ENCODE measurements around the gene SLBP.

The SLBP gene

GRCh38 chr4:1715002-1715758 lies 3.1 kb upstream of the SLBP start:
- no peak for DNase-seq
- Histone ChIP-seq H3K27me3 (ENCODE audit: insufficient read depth, low read length) (no peaks in the 10 kb centered on the region), H3K14ac (ENCODE audit: low read length) (no peak overlapping the region), H3K27ac (ENCODE audit: low read depth, low read length) (no peak overlapping the region), H4K8ac (ENCODE audit: low read depth, low read length) (no peak overlapping the region), H3K4me2 (ENCODE audit: low read length) (no peak overlapping the region), H4K91ac (ENCODE audit: low read depth, low read length) (no peak overlapping the region), H3K79me2 (ENCODE audit: control insufficient read depth, insufficient read depth, low read length, poor library complexity) (peaks cover 22% of the 10 kb centered on the region), H2AK5ac (ENCODE audit: low read length) (no peak overlapping the region), H3K4me3 (ENCODE audit: low read depth, low read length) (no peak overlapping the region), H3K9ac (ENCODE audit: low read length) (no peak overlapping the region), H2BK12ac (ENCODE audit: low read length) (no peak overlapping the region), H3K4me1 (ENCODE audit: control insufficient read depth in 1 of 2, insufficient read depth in 2 of 2, low read length in 2 of 2) (peaks cover 13 to 18% of the 10 kb centered on the region in 2 experiments), H2AFZ (ENCODE audit: insufficient read depth, low read length, poor library complexity) (no peak overlapping the region), H4K12ac (ENCODE audit: low read depth, low read length) (no peak overlapping the region), H3K79me1 (ENCODE audit: low read length) (peaks cover 16% of the 10 kb centered on the region), H3K4ac (ENCODE audit: low read depth, low read length) (no peak overlapping the region), H2BK5ac (ENCODE audit: low read depth, low read length, poor library complexity) (no peak overlapping the region), H3K36me3 (ENCODE audit: control insufficient read depth in 1 of 2, insufficient read depth in 2 of 2, low read length in 2 of 2) (peaks cover 21 to 29% of the 10 kb centered on the region in 2 experiments), H3K23ac (ENCODE audit: low read length) (no peak overlapping the region), H3K18ac (ENCODE audit: low read length) (no peak overlapping the region), H2BK120ac (ENCODE audit: insufficient read depth, low read length, poor library complexity) (no peak overlapping the region), H3K9me3 (ENCODE audit: insufficient read depth, low read depth, low read length) (no peaks in the 10 kb centered on the region)
- whole genome bisulfite sequencing (ENCODE audit: extremely low coverage, insufficient coverage, insufficient read length), result no CpG with 5 or more reads among the region's 16 CpGs

GRCh38 chr4:1714303-1715001 lies 2.3 kb upstream of the SLBP start:
- no peak overlapping the region for H4K91ac ChIP-seq (ENCODE audit: low read depth, low read length)
- H3K9me3 ChIP-seq (ENCODE audit: insufficient read depth, low read depth, low read length), result no peaks in the 10 kb centered on the region
- no peak overlapping the region for H2BK12ac ChIP-seq (ENCODE audit: low read length)
- H2AFZ ChIP-seq (ENCODE audit: insufficient read depth, low read length, poor library complexity), result no peak overlapping the region
- H3K4me2 ChIP-seq (ENCODE audit: low read length), result no peak overlapping the region
- H2BK5ac ChIP-seq (ENCODE audit: low read depth, low read length, poor library complexity), result no peak overlapping the region
- H3K4me3 ChIP-seq (ENCODE audit: low read depth, low read length), result no peak overlapping the region
- H3K14ac ChIP-seq (ENCODE audit: low read length), result no peak overlapping the region
- no peak overlapping the region for H4K8ac ChIP-seq (ENCODE audit: low read depth, low read length)
- H2BK120ac ChIP-seq (ENCODE audit: insufficient read depth, low read length, poor library complexity), result no peak overlapping the region
- H3K79me2 ChIP-seq (ENCODE audit: control insufficient read depth, insufficient read depth, low read length, poor library complexity), result peaks cover 19% of the 10 kb centered on the region
- peaks cover 12 to 16% of the 10 kb centered on the region in 2 experiments for H3K4me1 ChIP-seq (ENCODE audit: control insufficient read depth in 1 of 2, insufficient read depth in 2 of 2, low read length in 2 of 2)
- H3K4ac ChIP-seq (ENCODE audit: low read depth, low read length), result no peak overlapping the region
- no peak overlapping the region for H4K12ac ChIP-seq (ENCODE audit: low read depth, low read length)
- no peak overlapping the region for H3K27ac ChIP-seq (ENCODE audit: low read depth, low read length)
- H3K23ac ChIP-seq (ENCODE audit: low read length), result no peak overlapping the region
- DNase-seq, result no peak
- no peak overlapping the region for H3K18ac ChIP-seq (ENCODE audit: low read length)
- H3K27me3 ChIP-seq (ENCODE audit: insufficient read depth, low read length), result no peaks in the 10 kb centered on the region
- WGBS (ENCODE audit: extremely low coverage, insufficient coverage, insufficient read length), result no CpG with 5 or more reads among the region's 9 CpGs
- H3K9ac ChIP-seq (ENCODE audit: low read length), result no peak overlapping the region
- H3K36me3 ChIP-seq (ENCODE audit: control insufficient read depth in 1 of 2, insufficient read depth in 2 of 2, low read length in 2 of 2), result peaks cover 26 to 34% of the 10 kb centered on the region in 2 experiments
- H3K79me1 ChIP-seq (ENCODE audit: low read length), result peaks cover 16% of the 10 kb centered on the region
- H2AK5ac ChIP-seq (ENCODE audit: low read length), result no peak overlapping the region

GRCh38 chr4:1713003-1713851 lies 1.1 kb upstream of the SLBP start:
- Histone ChIP-seq H4K12ac (ENCODE audit: low read depth, low read length) (peak overlapping the region; percentile 85), H2AFZ (ENCODE audit: insufficient read depth, low read length, poor library complexity) (peak overlapping the region; percentile 55), H3K4me1 (ENCODE audit: control insufficient read depth in 1 of 2, insufficient read depth in 2 of 2, low read length in 2 of 2) (peaks cover 12 to 20% of the 10 kb centered on the region in 2 experiments), H3K4me2 (ENCODE audit: low read length) (peak overlapping the region; percentile 93), H3K18ac (ENCODE audit: low read length) (peak overlapping the region; percentile 9), H4K91ac (ENCODE audit: low read depth, low read length) (peak overlapping the region; percentile 52), H2BK12ac (ENCODE audit: low read length) (no peak overlapping the region), H3K23ac (ENCODE audit: low read length) (no peak overlapping the region), H2AK5ac (ENCODE audit: low read length) (peak overlapping the region; percentile 70), H2BK120ac (ENCODE audit: insufficient read depth, low read length, poor library complexity) (no peak overlapping the region), H3K27ac (ENCODE audit: low read depth, low read length) (no peak overlapping the region), H3K9ac (ENCODE audit: low read length) (peak overlapping the region; percentile 80), H3K4me3 (ENCODE audit: low read depth, low read length) (peak overlapping the region; percentile 99), H3K9me3 (ENCODE audit: insufficient read depth, low read depth, low read length) (no peaks in the 10 kb centered on the region), H4K8ac (ENCODE audit: low read depth, low read length) (peak overlapping the region; percentile 58), H3K4ac (ENCODE audit: low read depth, low read length) (peak overlapping the region; percentile 65), H2BK5ac (ENCODE audit: low read depth, low read length, poor library complexity) (peak overlapping the region; percentile 13), H3K14ac (ENCODE audit: low read length) (peak overlapping the region; percentile 35), H3K79me1 (ENCODE audit: low read length) (peaks cover 16% of the 10 kb centered on the region), H3K36me3 (ENCODE audit: control insufficient read depth in 1 of 2, insufficient read depth in 2 of 2, low read length in 2 of 2) (peaks cover 24 to 33% of the 10 kb centered on the region in 2 experiments), H3K79me2 (ENCODE audit: control insufficient read depth, insufficient read depth, low read length, poor library complexity) (peaks cover 19% of the 10 kb centered on the region), H3K27me3 (ENCODE audit: insufficient read depth, low read length) (no peaks in the 10 kb centered on the region)
- DNase-seq, result no peak
- WGBS (ENCODE audit: extremely low coverage, insufficient coverage, insufficient read length), result no CpG with 5 or more reads among the region's 35 CpGs

- no peak overlapping the region for H2BK120ac ChIP-seq (ENCODE audit: insufficient read depth, low read length, poor library complexity)
- H2AFZ ChIP-seq (ENCODE audit: insufficient read depth, low read length, poor library complexity), result peak overlapping the region; percentile 33
- H3K27me3 ChIP-seq (ENCODE audit: insufficient read depth, low read length), result no peaks in the 10 kb centered on the region
- H4K91ac ChIP-seq (ENCODE audit: low read depth, low read length), result peak overlapping the region; percentile 72
- H3K23ac ChIP-seq (ENCODE audit: low read length), result no peak overlapping the region
- peaks cover 9 to 17% of the 10 kb centered on the region in 2 experiments for H3K36me3 ChIP-seq (ENCODE audit: control insufficient read depth in 1 of 2, insufficient read depth in 2 of 2, low read length in 2 of 2)
- H3K4me1 ChIP-seq (ENCODE audit: control insufficient read depth in 1 of 2, insufficient read depth in 2 of 2, low read length in 2 of 2), result peaks cover 12 to 20% of the 10 kb centered on the region in 2 experiments
- H3K14ac ChIP-seq (ENCODE audit: low read length), result peak overlapping the region; percentile 82
- H3K4me3 ChIP-seq (ENCODE audit: low read depth, low read length), result peak overlapping the region; percentile 99
- WGBS (ENCODE audit: extremely low coverage, insufficient coverage, insufficient read length), result no CpG with 5 or more reads among the region's 85 CpGs
- H2BK5ac ChIP-seq (ENCODE audit: low read depth, low read length, poor library complexity), result peak overlapping the region; percentile 34
- peaks cover 19% of the 10 kb centered on the region for H3K79me2 ChIP-seq (ENCODE audit: control insufficient read depth, insufficient read depth, low read length, poor library complexity)
- no peak overlapping the region for H4K12ac ChIP-seq (ENCODE audit: low read depth, low read length)
- peak; percentile 13 to 48 for DNase-seq
- H3K79me1 ChIP-seq (ENCODE audit: low read length), result peaks cover 16% of the 10 kb centered on the region
- H3K18ac ChIP-seq (ENCODE audit: low read length), result peak overlapping the region; percentile 57
- H3K4me2 ChIP-seq (ENCODE audit: low read length), result peak overlapping the region; percentile 93
- H3K9me3 ChIP-seq (ENCODE audit: insufficient read depth, low read depth, low read length), result no peaks in the 10 kb centered on the region
- peak overlapping the region; percentile 96 for H3K9ac ChIP-seq (ENCODE audit: low read length)
- no peak overlapping the region for H2BK12ac ChIP-seq (ENCODE audit: low read length)
- peak overlapping the region; percentile 82 for H3K4ac ChIP-seq (ENCODE audit: low read depth, low read length)
- H2AK5ac ChIP-seq (ENCODE audit: low read length), result peak overlapping the region; percentile 59
- H4K8ac ChIP-seq (ENCODE audit: low read depth, low read length), result peak overlapping the region; percentile 98
- peak overlapping the region; percentile 99 for H3K27ac ChIP-seq (ENCODE audit: low read depth, low read length)
Measured at GRCh38 chr4:1711571-1712215, 426 bp downstream of the SLBP start.
